ENCODE measurements around the gene EDIL3.

GRCh38 chr5:83895860-83896259, 488.8 kb downstream of the EDIL3 start:
- no peak for TF ChIP-seq CTCF (IDR thresholded peaks at IDR 0.05)
- no peak for TF ChIP-seq POLR2A (IDR thresholded peaks at IDR 0.05)

All from tibial nerve (tissue), 3 donors.